GM21381 (cell line): ENCODE measurements around the gene COL26A1.

Experiments used
- ATAC-seq: cut with Tn5 transposase; IDR thresholded peaks from one replicate; pipeline ENCODE4 v1.9.1; 2021; ENCODE audit warnings: mild to moderate bottlenecking, moderate library complexity; ENCODE audit not compliant: unreplicated experiment

Gene COL26A1

DNA sequence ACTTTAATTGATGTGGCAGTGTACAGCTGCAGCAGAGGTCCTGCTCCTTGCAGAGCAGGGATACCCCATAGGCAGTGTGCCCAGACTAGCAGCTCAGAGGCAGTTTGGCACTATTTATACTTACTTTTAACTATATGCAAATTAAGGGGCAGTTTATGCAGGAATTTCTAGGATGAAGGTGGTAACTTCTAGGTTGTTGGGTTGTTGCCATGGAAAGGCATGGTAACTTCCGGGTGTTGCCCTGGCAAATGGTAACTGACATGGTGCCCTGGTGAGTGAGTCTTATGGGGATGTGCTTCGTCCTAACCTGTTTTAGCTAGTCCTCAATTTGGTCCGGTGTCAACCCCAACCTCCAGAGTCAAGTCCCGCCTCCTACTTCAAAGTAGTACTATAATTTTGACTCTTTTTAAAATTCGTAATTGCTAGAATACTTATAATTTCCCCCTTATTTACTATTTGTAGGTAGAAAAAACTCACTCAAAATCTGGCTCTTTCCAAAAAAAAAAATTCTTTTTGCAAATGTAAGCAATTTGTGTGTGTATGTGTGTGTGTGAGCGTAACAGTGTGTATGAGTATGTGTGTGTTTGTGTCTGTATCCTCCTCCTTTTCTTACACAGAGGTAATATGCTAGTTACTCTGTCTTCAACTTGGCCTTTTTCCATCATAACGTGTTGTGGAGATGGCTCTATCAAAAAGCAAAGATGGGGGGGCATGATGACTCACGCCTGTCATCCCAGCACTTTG, 5.9 kb downstream of the COL26A1 start:
- no peak for ATAC-seq

DNA sequence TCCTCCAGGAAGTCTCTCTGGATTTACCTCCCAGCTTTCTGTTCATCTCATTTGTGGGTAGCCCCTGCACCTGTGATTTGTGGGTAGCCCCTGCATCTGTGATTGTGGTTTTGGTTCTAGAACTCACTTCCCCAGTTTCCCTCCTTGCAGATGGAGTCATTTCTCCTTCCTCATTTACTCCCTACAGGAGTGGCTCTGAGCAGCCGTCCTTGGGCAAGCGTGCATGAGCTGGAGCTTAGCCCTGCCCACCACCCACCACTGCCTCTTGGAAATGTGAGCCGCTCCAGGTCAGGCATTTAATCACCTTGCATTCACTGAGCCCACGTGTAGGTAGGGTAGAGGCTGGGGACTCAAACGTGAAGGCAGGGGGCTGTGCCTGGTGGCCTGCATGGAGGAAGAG, 8.2 kb downstream of the COL26A1 start:
- ATAC-seq = no peak

DNA sequence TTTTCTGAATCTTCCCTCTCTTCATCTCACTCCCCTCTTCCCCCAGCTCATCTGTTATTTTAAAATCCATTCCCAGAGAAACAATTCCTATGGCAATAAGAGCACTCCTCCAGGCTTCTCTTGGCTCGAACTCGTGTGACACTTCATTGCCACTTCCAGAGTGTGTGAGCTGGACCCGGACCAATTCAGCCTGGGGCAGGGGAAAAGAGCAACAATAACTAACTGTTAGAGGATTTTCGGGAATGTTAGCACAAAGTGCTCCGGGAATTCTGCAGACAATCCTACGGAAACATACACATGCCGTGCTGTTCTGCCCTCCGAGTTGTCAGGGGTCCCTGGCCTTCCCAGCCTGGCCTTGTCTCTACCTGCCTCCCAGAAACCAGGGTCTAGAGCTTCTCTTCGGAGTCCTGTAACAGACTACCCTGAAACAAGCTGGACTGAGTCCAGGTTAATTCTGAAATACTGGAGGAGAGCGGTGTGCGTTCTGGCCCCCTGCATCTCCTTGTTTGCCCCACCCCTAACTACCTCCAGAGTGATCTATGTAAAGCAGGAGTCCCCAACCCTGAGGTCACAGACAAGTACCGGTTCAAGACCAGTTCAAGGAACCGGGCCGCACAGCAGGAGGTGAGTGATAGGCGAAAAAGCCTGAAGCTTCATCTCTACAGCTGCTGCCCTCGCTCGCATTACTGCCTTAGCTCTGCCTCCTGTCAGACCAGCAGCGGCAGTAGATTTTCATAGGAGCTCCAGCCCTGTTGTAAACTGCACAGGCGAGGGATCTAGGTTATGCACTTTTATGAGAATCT, 11.3 kb downstream of the COL26A1 start:
- no peak for ATAC-seq

DNA sequence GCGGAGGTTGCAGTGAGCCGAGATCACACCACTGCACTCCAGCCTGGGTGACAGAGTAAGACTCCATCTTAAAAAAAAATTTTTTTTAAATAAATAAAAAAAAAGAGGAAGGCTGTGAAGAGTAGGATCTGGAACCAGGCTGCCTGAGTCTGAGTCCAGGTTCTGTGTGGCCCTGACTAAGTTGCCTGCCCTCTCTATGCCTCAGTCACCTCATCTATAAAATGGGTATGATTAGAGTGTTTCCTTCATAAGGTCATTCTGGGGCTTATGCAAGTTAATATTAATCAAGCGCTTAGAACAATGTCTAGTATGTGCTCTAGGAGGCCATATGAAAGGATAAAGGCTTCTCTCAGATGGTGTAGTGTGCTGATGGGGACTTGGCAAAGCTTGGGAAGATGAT, 12.3 kb downstream of the COL26A1 start:
- no peak for ATAC-seq

DNA sequence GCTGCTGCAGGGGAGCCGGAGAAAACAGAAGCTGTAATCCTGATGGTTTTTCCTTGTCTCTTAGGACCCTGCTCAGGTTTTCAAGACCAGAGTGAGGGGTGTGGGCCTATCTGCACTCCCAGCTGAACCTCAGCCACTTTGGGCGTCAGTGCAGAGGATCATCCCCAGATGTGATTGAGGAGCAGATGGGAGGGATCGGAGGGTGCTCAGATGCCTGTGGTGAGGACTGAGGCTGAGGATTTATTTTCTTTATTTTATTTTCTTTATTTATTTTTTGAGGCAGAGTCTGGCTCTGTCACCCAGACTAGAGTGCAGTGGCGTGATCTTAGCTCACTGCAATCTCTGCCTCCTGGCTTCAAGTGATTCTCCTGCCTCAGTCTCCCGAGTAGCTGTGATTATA, 13.9 kb downstream of the COL26A1 start:
- no peak for ATAC-seq

DNA sequence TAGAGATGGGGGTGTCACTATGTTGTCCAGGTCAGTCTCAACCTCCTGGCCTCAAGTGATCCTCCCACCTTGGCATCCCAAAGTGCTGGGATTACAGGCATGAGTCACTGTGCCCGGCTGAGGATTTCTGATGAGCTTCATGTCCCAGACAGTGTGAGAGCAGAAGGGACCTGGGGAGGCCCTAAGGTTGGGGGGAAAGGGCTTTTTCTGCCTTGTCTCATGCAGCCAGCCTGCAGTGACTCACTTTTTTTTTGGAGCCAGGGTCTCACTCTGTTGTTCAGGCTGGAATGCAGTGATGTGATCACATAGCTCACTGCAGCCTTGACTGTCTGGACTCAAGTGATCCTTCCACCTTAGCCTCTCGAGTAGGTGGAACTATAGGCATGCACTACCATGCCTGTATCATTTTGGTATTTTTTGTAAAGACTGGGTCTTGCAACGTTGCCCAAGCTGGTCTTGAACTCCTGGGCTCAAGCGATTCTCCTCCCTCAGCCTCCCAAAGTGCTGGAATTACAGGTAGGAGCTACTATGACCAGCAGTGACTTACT, 14.6 kb downstream of the COL26A1 start:
- ATAC-seq = no peak

DNA sequence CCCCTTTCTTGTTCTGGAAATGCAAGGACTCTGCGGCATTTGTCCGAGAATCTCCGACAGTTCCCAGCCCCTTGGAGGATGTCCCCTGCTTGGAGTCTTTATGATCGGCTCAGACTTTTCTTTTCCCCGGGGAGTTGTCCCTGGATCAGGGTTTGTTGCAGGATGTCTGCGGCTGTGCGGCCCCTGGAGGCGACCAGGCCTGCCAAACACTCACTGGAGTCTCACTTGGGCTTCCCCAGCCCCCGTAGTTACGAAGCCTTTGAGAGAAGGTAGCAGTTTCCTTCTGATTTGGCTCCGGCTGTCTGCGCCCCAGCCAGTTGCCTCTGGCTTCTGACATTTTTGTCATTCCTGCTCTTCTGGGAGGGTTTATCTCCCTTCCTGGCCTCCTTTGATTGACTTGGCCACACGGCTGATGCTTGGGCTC, 16.1 kb downstream of the COL26A1 start:
- no peak for ATAC-seq

DNA sequence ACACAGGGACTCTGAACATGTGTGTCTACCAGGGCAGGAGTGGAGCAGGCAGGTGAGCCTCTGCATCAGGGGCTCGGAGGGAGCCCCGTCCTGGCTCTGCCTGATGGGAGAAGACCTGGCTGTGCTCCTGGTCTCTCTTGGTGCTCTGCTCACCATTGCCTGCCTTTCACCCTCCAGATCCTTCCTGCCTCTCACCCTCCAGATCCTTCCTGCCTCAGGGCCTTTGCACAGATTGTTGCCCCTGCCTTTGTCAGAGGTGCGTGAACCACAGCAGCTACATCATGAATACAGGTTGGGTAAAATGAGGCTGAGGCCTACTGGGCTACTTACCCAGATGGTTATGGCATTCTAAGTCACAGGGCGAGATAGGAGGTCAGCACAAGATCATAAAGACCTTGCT, 16.6 kb downstream of the COL26A1 start:
- ATAC-seq = no peak

DNA sequence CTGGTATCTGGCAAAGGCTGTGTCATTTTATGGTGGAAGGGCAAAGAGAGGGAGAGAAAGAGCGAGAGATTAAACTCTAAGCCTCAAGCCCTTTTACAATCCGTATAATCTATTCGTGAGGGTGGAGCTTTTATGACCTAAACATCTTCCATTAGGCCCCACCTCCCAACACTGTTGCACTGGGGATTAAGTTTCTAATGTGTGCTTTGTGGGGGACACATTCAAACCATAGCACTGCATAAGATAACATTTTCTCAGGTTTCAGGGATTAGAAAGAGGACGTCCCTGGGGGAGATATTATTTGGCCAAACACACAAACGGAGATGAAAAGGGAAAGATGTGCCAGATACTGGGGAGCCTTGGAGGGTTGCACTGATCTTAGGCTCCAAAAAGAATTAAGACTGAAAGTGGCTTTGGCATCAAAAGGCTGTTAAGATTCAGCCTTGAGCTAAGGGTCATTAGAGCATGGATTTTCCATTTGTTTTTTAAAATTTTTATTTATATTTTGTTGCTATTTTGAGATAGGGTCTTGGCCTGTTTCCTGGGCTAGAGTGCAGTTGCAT, 19.0 kb downstream of the COL26A1 start:
- no peak for ATAC-seq

DNA sequence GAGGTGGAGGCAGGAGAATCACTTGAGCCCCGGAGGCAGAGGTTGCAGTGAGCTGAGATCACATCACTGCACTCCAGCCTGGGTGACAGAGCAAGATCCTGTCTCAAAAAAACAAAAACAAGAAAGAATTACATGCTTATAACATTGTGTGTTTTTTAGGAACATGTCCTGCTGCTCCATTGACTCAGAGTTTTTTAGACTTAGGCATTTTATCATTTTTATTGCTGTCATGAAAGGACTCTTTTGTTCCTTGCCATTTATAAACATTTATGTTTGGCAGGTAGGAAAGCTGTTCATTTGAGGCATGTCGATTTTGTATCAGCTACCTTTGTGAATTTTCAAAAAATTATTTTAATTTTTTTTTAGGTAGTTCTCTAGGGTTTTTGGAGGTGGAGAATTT, 20.3 kb downstream of the COL26A1 start:
- ATAC-seq = no peak

DNA sequence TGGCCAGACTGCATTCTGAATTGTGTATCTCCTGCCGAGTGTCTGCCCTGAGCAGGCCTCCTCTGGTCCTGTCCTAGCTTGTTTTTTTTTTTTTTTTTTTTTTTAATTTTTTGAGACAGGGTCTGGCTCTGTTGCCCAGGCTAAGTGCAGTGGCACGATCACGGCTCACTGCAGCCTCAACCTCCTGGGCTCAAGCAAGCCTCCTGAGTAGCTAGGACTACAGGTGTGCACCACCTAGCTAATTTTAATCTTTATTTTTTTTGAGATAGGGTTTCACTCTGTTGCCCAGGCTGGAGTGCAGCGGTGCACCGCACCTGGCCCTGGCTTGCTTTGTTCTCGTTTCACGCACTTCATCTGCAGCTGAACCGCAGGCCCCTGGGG, 23.5 kb downstream of the COL26A1 start:
- ATAC-seq = no peak

DNA sequence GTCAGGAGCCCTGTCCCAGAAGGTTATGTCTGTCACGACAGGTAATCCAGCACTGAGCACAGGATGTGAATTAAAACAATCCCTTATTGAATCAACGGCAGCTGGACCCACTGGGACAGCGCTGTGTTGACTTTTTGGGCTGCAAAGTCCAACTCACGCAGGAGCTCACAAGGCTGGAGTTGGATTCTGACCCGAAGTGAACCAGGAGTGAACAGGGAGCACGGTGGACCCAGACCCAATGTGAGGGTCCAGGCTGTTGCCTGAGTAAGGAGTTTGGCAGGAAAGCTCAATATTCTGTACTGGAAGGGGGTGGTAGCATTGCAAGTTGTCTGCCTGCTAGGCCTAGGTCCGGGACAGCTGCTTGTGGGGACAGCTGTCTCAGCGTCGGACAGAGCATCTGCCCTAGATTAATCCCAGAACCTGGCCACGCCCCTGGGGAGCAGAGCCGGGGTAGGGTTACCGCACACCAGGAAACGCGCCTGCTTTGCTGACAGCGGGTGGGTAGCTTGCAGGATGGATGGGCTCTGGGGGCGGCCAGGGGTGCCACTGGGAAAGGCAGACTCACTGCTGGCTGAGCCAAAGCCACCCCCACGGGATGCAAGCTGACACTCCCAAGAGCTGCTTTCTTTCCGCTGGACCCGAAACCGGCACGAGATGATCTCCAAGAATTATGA, 24.0 kb downstream of the COL26A1 start:
- no peak for ATAC-seq

DNA sequence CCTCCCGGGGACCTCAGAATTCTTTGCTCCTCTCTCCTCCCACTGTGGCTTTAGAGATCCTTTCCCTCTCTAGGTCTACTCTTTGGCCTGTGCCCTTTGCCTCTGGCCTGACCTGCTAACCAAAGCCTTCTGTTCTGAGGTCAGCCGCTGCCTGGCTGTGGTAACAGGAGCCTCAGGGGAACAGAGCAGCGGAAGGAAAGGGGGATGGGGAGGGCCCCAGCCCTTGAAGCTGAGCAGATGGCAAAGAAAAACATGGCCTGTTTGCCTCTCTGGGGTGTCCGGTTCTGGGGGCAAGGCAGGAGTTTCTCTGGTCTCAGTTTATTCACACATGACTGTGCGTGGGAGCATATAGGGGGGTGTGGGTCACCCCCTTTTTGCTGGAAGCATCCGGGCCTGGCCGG, 28.2 kb downstream of the COL26A1 start:
- peak; percentile 90 for ATAC-seq

DNA sequence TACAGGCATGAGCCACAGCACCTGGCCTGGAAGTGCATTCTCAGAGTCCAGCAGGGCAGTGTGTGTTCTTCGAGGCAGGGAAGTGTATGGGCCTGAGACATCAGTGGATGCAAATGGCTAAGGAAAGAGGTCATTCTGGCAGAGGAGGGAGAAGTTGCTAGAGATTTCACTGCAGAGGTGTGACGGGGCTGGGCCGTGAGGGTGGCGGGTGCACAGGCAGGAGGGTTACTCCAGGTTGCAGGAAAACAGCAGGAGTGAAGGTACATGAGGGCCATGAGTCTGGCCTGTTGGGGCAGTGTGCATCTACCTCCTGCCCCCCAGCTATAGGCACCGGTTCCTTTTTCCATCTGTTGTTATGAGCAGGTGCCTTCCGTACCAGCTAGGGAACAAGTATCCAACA, 29.3 kb downstream of the COL26A1 start:
- ATAC-seq = no peak

DNA sequence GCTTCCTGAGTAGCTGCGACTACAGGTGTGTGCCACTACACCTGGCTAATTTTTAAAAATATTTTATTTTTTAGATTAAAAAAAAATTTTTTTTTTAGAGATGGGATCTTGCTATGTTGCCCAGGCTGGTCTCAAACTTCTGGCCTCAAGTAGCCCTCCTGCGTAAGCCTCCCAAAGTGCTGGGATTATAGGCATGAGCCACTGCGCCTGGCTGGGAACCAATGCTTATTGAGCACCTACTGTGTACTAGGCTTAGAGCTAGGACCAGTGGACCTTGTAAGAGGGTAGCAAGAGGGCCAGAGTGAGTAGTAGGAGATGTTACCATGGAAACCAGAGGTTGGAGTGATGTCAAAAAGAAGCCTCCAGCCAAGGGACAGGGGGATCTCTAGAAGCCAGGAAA, 31.2 kb downstream of the COL26A1 start:
- ATAC-seq = no peak

DNA sequence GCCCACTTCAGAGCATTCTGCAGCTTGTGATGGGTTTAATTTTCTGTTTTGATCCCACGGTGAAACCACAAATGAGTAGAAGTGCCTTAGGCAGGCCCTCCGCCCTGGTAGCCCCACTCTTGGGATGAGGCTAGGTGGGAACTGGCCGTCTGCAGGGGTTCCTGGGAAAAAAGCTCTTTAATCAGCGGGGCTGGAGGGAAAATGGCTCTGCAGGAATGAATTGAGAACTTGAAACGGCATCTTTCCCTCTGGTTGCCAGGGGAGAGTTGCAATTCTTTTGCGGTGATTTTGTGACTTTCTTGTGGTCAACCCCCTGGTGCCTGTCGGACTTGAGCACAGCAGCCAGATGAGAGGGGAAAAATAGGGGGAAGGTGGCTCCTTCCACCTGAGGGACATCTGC, 32.7 kb downstream of the COL26A1 start:
- ATAC-seq = no peak

DNA sequence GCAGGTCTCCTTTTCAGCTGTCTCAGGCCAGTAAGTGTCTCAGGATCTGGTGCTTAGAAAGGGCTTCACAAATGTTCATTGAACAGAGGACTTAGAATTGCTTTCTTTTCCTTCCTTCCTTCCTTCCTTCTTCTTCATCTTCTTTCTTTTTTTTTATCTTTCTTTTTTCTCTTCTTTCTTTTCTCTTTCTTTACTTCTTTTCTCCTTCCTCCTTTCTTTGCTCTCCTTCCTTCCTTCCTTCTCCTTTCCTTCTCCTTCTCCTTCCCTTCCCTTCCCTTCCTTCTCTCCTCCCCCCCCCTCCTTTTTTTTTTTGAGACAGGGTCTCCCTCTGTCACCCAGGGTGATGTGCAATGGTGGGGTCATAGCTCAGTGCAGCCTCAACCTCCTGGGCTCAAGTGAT, 34.6 kb downstream of the COL26A1 start:
- no peak for ATAC-seq

DNA sequence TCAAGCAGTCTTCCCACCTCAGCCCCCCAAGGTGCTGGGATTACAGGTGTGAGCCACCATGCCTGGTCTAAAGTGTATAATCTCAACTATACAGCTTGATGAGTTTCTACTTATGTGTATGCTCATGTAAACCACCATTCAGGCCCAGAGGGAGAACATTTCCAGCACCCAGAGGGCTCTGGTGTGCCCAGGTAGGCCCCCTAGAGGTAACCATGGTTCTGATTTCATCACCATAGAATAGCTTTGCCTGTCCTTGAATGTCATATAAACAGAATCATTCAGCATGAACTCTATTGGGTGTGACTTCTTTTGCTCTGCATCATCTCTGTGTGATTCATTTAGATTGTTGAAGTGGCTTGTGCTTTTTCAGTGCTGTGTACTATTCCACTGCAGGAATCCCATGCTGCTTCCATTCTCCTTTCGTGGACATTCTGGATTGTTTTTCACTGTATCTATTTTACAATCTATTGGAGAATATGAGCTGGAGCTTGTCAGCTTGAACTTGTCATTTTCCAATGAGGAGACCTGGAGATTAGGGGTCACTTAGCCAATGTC, 35.2 kb downstream of the COL26A1 start:
- no peak for ATAC-seq

DNA sequence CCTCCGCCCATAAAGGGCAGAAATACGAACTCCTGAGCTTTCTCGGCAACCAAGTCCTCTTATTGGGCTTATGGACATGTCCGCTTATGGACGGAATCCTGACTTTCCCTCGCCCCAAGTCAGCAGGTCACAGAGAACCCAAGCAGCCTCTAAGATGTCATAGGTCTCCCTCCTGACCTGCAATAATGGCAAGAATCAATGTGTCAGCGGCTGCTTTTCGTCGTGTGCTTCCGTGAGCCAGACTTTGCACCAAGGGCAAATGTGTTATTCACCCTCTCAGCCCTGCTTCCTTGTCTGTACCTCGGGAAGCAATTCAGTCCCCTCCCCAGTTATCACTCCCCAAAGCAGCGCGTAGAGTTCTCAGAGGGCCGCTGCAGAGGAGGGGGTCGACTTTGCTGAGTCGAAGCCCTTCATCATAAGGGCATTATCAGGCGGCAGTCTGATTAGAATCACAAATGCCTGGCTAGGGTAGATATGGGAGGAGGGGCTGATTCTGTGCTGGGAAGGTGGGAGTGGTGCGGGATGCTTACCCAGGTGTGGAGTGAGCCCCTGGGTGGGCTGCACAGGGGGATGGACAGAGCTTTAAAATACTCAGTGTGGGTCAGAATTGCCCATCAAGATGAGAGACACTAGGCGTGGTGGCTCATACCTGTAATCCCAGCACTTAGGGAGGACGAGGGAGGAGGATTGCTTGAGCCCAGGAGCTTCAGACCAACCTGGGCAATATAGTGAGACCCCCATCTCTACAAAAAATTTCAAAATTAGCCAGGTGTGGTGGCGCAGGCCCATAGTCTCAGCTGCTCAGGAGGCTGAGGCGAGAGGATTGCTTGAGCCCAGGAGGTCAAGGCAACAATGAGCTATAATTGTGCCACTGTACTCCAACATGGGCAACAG, 36.0 kb downstream of the COL26A1 start:
- ATAC-seq = no peak

DNA sequence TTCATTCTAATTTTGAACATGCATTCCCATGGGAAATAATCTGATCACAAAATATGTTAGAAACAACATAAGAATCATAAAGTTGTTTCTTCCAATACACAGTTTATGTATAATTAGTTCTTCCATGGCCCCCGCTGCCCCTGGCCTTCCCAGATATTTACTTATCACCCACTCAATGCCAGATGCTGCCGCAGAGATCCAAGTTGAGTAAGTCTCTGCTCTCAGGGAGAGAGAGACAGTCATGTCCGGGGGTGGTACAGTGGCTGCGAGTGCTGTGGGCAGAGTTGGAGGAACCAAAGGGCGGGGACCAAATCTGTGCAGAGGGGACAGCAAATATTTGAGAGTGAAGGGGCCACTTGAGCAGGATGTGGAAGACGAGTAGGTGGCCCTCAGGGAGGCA, 37.1 kb downstream of the COL26A1 start:
- no peak for ATAC-seq
